ENCODE results near the gene ZNF3.

- TF ChIP-seq ZNF292 (tag by site-specific recombination; IDR thresholded peaks at IDR 0.05; ENCODE audit: borderline replicate concordance, low read depth) (no peak), ZNF174 (tag by site-specific recombination; IDR thresholded peaks at IDR 0.05) (no peak), SP3 (tag by site-specific recombination; IDR thresholded peaks at IDR 0.05) (no peak), CTCF (tag by site-specific recombination; IDR thresholded peaks at IDR 0.05) (no peak), ZNF112 (tag by site-specific recombination; IDR thresholded peaks at IDR 0.05) (no peak)
Measured at GRCh38 chr7:100093054-100093453, 11.5 kb upstream of the ZNF3 start.

Measured in HEK293 (cell line).